AG04449 (cell line): ENCODE results near the gene PSMC6.

Source experiments
- CTCF ChIA-PET: fragments of 350-600 bp; formaldehyde crosslinking; extraction: SDS; loops from one replicate; lab custom pipeline; 2021; ENCODE audit warnings: antibody characterized with exemption; lab: Yijun Ruan, JAX
- POLR2A ChIA-PET: fragments of 400-600, 350-600 bp; formaldehyde crosslinking; extraction: SDS; loops from one replicate; lab custom pipeline; 2020; ENCODE audit warnings: antibody characterized with exemption, inconsistent platforms; lab: Yijun Ruan, JAX
- DNase-seq: peaks from one replicate; pipeline ENCODE4 v3.0.0-alpha.2; 2010; ENCODE audit warnings: low read depth, low spot score
- H3K4me3 ChIP-seq: 2 replicates; pipeline ENCODE4 v1.5.1; 2011; ENCODE audit warnings: low read depth, mild to moderate bottlenecking, control low read depth, low read length
- TF ChIP-seq, protein P1 (sequence below): IDR thresholded peaks from one replicate; pipeline ENCODE4 v1.5.1; 2011; ENCODE audit warnings: mild to moderate bottlenecking, moderate library complexity, low read length, control low read depth, inconsistent platforms; ENCODE audit not compliant: insufficient read depth; ENCODE audit errors: missing control alignments

The PSMC6 gene

DNA sequence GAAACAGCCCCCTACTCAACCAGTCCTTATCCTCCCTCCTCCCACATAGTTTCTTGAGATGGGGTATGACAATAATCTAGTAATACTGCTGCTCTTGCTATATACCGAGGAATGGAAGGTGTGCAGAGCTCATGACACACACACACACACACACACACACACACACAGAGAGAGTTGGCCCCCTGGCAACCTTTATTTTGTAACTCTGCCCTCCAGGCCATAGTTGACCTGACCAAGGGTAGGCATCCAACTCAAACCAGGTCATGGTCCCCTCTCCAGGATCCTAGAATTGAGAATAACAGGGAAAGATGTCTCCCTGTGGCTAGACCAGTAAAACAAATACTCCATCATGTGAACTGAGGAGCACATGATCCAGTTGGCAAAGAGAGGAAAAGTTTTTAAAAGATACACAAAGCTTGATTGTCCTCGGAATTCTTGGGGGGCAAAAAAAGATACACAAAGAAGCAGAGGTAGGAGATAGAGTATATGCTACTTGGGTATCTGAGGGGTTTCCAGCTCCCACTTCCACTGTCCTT lies 22.9 kb upstream of the PSMC6 start:
- H3K4me3 ChIP-seq, result no peak overlapping the region

DNA sequence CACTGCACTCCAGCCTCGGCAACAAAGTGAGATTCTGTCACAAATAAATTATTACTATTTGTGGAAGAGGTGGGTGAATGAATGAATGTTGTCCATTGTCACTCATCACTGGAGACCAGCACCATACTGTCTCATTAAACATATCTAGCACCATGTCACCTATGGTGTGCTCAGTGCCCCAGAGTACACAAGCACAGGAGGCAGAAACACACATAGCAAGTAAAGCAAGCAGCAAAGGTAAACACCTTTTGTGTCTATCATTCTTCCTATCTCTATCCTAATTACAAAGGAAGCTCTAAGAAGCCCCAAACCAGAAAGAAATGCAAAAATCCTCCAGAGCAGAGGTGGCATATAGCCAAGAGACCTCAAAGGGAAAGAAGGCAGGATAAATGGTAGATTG lies 20.8 kb upstream of the PSMC6 start:
- no peak for DNase-seq
- TF ChIP-seq, protein P1, sequence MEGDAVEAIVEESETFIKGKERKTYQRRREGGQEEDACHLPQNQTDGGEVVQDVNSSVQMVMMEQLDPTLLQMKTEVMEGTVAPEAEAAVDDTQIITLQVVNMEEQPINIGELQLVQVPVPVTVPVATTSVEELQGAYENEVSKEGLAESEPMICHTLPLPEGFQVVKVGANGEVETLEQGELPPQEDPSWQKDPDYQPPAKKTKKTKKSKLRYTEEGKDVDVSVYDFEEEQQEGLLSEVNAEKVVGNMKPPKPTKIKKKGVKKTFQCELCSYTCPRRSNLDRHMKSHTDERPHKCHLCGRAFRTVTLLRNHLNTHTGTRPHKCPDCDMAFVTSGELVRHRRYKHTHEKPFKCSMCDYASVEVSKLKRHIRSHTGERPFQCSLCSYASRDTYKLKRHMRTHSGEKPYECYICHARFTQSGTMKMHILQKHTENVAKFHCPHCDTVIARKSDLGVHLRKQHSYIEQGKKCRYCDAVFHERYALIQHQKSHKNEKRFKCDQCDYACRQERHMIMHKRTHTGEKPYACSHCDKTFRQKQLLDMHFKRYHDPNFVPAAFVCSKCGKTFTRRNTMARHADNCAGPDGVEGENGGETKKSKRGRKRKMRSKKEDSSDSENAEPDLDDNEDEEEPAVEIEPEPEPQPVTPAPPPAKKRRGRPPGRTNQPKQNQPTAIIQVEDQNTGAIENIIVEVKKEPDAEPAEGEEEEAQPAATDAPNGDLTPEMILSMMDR, result no peak
- CTCF ChIA-PET, result no interaction called here
- POLR2A ChIA-PET, result no interaction called here
- no peak overlapping the region for H3K4me3 ChIP-seq

More for the DNA sequence above, 22.9 kb upstream of the PSMC6 start:
- POLR2A ChIA-PET, result no interaction called here
- TF ChIP-seq, protein P1, result no peak
- CTCF ChIA-PET, result no interaction called here
- DNase-seq, result no peak

DNA sequence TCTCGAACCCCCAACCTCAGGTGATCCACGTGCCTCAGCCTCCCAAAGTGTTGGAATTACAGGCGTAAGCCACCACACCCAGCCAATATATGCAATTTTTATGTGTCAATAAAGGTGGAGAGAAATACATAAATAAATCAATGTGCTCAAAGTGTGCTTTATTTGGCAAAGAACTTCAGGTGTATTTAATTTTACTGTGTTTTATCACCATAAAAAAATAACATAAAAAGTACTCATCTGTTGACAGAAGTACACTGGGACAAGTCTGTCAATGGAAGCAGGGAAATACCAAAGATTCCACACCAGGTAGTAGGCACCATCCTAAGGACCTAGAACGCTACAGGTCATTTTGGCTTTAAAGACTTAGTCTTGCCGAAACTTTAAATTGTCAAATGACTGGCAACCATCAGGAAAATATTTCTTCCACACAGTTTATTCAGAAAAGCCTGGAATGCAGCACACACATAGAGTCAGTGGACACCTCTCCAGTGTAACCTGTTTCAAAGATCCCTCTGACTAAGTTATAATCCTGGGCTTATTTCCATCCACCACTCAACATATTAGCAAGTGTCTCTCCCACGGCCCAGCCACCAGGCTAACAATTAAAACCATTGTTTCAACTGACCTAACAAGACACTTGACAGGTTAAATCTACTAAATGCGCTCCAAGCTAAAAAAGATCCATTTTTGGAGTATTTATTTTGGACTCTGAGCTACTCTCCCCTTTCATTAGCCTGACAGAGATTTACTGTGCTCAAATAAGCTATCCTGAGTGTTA lies 15.8 kb upstream of the PSMC6 start:
- no peak overlapping the region for H3K4me3 ChIP-seq
- TF ChIP-seq, protein P1, result no peak
- no peak for DNase-seq
- ChIA-PET CTCF (interaction anchor here (0.9 kb wide), 1 partner anchor 88 kb away, joined by 3 read pairs; no protein-coding TSS in a partner anchor), POLR2A (no interaction called here)

DNA sequence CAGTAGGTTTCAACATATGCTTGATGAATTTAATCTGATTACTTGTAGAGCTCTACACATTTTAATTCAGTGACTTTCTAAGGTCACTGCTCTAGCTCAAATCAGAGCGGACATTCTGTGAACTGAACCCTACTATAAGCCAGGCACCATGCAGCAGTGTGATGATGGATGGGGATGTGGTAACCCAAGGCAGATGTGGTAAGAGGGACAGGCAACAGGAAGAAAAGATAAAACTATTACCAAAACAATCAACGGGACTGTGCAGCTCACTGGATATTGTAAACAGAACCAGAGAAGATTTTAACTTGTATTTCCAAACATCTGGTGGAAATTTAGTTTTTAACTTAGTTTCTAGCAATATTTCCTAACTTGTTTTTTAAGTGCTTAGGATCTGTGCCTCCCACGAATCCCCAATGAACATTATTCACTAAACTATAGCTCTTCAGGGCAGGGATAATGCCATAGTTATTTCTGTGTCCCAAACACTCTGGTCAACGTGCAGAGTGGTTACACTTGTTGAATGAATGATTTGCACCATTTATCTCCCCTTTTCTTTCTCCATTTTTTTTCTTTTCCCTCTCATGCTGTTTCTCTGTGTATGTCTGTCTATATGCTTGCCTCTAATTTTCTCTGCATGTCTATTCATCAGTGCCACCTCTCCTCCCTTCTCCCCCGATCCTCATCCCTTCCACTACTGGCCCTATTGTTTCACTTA lies 14.6 kb upstream of the PSMC6 start:
- ChIA-PET POLR2A (interaction anchor here (0.6 kb wide), 1 partner anchor 19 kb away, joined by 3 read pairs; no protein-coding TSS in a partner anchor), CTCF (interaction anchor here (0.9 kb wide), 1 partner anchor 87 kb away, joined by 3 read pairs; no protein-coding TSS in a partner anchor)
- DNase-seq, result no peak
- TF ChIP-seq, protein P1, result no peak
- H3K4me3 ChIP-seq, result no peak overlapping the region

DNA sequence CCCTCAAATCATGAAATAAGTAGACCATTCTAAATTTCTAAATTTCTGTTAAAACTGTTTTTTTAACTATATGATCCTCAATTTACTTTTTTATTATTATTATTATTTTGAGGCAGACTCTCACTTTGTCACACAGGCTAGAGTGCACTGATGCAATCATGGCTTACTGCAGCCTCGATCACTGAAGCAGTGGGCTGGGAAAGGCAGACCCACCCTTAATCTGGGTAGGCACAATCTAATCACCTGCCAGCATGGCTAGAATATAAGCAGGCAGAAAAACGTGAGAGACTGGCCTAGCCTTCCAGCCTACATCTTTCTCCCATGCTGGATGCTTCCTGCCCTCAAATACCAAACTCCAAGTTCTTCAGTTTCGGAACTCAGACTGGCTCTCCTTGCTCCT lies 14.0 kb upstream of the PSMC6 start:
- CTCF ChIA-PET, result no interaction called here
- TF ChIP-seq, protein P1, result no peak

DNA sequence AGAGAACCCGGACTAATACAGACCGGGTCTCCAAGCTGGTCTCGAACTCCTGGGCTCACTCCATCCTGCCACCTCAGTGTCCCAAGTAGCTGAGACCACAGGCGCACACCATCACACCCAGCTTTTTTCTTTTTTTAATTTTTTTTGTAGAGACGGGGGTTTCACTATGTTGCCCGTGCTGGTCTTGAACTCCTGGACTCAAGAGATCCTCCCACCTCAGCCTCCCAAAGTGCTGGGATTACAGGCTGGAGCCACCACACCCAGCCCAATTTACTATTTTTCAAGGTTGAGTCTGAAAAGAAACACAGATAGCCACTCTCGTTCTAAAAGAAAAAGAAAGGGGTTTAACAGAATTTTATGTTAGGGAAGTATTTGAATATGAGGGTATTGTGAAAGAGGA lies 13.5 kb upstream of the PSMC6 start:
- no peak overlapping the region for H3K4me3 ChIP-seq
- POLR2A ChIA-PET, result no interaction called here
- TF ChIP-seq, protein P1, result no peak
- CTCF ChIA-PET, result no interaction called here
- no peak for DNase-seq

More for the DNA sequence above, 14.0 kb upstream of the PSMC6 start:
- no peak overlapping the region for H3K4me3 ChIP-seq
- no peak for DNase-seq
- POLR2A ChIA-PET, result no interaction called here
